DMS 273 (cell line): ENCODE results near the gene PPID.
"Not testable (repeated sequence)": the region's sequence is repeated elsewhere in the genome, so short reads cannot be mapped to it uniquely, and the experiment has no call there.

Experiments used
- DNase-seq: peaks from one replicate; lab custom pipeline; 2025; ENCODE audit not compliant: unreplicated experiment; lab: John Stamatoyannopoulos, UW

Gene PPID

DNA sequence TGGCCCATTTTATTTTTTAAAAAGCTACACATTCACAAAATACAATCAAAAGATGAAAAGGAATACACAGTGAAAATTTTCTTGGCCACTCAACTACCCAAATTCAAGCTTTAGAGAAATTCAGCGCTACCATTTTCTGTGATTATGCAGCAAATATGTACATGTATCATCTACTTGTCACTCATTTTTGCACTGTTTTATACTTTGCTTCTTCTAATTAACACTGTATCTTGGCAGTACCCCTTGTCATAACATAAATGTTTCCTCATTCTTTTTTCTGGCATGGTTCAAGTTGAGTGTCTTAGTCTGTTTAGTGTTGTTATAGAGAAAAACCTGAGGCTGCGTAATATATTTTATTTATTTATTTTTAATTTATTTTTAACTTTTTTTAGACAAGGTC is 15.7 kb upstream of the PPID start:
- DNase-seq, result no peak

- DNase-seq, result peak; percentile 67
Observed at GRCh38 chr4:158729716-158730559, 6.7 kb upstream of the PPID start.

GRCh38 chr4:158728236-158728635 is 5.0 kb upstream of the PPID start:
- no peak for DNase-seq

GRCh38 chr4:158726633-158727032 is 3.4 kb upstream of the PPID start:
- no peak for DNase-seq

DNA sequence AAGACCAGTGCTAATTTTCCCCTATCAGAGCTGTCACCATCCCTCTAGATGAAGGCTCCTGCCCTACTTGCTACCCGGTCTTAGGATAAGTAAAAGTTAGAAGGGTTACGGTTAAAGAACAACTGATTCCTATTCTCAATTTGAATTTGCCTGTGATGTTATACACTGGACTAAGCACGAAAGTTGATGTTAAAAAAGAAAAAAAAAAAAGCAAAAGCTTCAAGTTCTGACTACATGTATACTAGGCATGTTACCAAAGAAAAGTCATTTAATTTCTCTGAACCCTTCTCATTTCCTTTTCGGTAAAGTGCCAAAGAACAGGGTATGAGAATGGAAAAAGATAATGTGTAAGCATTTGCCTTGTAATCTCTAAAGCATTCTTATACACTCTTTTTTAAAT is 1.4 kb upstream of the PPID start:
- DNase-seq, result no peak

DNA sequence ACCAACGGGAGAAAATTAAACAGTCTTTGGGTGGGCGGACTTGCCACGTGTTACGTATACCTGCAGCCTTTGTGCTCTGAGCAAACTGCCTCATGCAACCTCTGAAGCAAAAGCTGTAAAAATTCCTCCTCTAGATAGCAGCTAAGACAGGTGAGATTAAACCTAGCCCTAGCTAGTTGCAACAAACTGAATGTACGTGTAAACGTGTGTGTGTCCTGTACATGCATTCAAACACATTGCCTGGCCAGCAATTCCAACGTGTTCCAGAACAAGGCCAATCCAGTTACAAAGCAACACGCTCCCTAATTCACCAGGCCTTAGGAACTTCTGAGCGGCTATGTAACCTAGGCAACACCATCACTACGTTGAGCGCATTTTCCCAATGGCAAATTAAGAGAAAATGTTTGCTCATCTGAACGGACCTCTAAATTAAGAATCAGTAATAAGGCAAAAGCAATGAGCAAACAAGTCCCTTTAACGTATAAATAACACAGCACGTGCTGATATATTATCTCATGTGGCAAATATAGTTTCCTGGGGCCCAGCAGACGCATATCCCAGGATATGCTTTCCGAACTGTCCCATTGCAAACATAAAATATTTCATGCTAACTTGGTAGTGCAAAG is 792 bp downstream of the PPID start:
- DNase-seq, result peak; percentile 57

DNA sequence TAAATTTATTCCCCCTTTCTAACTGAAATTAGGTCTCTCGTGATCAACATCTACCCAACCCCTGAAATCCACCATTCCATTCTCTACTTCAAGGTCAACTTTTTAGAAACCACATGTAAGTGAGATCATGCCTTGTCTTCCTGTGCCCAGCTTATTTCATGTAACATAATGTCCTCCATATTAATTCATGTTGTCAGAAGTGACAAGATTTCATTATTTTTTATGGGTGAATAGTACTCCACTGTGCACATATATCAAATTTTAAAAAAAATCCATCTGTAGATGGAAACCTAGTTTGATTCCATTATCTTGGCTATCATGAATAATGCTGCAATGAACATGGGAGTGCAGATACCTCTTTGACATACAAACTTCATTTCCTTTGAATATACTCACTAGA is 1.5 kb downstream of the PPID start:
- no peak for DNase-seq

- DNase-seq, result no peak
Observed at GRCh38 chr4:158715802-158716201, 7.4 kb downstream of the PPID start.

DNA sequence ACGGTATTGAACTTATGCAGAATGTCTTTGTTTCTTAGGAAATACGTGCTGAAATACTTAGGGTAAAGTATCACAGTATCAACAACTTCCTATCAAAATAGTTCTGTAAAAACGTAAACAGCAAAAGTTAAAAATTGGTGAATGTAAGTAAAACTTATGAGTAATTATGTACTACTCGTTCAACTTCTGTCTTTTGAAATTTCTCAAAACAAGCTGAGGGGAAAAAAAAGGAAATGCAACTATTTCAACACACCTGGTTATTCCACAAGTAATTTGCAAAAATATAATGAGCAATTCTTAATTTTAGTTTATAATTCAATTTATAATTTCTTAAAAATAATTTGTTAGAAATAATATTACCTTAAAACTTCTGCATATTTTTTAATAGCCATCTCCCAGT is 8.3 kb downstream of the PPID start:
- no peak for DNase-seq

- not testable (repeated sequence) for DNase-seq
Observed at GRCh38 chr4:158712622-158713021, 10.6 kb downstream of the PPID start.

DNA sequence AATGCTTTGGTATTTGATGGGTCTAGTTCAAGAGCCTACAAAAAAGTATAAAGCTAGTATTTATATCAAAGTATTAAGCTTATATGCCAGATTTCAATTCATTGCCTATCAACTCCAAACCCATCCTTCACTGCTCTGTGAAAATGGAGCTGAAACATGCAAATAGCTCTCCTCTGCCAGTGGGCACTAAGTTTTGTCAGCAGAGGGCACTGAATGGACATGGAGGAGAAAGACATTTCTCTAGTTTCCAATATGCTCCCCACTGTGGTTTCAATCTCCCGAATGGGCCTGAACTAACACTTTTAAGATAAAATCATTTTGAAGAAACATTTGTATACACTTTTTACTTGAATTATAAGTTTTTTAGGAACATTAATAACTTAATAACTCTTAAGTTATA is 12.4 kb downstream of the PPID start:
- DNase-seq, result peak; percentile 25

DNA sequence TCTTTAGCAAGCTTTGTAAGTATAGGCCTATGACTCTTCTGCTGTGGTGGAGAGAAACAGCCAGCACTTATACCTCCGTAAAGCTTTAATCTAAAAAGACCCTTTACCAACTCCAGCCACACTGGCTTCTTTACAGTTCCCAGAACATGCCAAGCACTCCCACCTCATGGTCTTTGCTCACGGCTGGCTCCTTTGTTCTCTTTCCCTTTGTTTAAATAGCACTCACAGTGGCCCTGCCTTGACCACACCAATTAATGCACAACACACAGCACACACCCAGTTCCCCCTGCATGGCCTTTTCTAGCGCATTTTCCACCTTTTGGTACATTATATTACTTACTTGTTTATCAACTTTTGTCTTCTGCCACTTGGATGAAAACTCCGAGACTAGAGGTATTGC is 18.9 kb downstream of the PPID start:
- no peak for DNase-seq

DNA sequence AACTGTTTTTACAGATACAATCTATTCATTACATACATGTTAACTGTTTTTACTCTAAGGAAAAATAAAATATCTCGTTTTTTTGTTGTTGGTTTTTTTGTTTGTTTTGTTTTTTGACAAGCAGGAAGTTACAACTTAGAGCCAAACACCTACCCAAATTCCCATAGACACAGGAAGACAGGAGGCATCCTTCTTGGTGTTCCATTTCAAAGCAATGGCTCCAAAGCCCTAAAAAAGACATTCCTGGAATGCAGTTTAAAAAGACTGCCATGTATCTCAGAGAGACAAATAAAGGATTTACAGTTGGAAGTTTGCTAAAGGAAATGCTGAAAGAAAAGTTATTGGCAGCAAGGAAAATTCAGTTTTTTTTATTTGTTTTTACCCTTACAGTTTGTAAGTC is 34.4 kb downstream of the PPID start:
- DNase-seq, result no peak

DNA sequence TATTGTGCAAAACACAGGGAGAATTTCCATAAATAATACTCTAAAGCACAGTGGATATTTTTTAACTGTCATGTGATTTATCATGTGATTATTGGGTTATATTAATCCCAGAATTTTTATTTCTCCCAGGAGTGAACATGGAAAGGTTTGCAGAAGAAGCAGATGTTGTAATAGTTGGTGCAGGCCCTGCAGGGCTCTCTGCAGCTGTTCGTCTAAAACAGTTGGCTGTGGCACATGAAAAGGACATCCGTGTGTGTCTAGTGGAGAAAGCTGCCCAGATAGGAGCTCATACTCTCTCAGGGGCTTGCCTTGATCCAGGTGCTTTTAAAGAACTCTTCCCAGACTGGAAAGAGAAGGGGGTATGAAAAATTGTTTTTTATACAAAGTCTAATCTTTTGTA is 41.1 kb downstream of the PPID start:
- DNase-seq, result peak; percentile 26

GRCh38 chr4:158681629-158682028 is 41.6 kb downstream of the PPID start:
- no peak for DNase-seq

DNA sequence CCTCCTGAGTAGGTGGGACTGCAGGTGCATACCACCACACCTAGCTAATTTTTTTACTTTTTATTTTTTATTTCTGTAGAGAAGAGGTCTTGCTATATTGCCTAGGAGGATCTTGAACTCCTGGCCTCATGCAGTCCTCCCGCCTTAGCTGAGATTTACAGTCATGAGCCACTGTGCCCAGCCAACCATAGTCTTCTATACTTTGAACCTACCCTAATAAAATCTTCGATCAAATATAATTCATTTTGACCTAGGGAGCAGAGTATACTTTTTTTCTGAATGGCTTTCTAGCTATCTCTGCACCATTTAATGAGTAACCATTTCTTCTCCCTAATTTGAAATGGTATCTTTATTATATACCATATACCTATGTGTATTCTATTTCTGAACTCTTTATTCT is 44.4 kb downstream of the PPID start:
- no peak for DNase-seq

DNA sequence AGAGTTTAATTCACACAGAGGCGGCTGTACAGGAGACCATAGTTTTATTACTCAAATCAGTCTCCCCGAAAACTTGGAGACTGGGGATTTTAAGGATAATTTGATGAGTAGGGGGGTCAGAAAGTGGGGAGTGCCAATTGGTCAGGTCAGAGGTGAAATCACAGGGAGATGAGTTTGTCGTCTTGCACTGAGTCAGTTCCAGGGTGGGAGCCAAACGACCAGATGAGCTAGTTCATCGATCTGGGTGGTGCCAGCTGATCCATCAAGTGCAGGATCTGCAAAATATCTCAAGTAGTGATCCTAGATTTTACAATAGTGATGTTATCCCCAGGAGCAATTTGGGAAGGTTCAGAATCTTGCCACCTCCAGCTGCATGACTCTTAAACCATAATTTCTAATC is 47.1 kb downstream of the PPID start:
- no peak for DNase-seq

DNA sequence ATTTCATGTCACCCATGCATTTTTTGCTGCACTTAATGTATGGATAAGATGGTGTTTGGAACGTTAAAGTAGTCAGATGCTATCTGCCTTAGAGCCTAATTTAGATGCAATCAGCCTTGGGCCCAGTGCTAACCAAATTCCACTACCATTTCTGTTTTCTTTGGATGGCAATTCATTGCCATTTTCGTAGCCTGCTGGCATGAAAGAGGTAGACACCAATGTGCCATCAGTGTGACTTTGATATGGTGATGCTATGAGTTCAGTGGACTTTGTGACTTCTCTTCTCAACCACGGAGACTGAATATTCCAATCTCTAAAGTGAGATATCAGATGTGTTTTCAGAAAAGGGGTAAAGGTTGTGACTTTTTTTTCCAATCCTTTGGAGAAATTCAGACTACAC is 49.6 kb downstream of the PPID start:
- DNase-seq, result no peak

DNA sequence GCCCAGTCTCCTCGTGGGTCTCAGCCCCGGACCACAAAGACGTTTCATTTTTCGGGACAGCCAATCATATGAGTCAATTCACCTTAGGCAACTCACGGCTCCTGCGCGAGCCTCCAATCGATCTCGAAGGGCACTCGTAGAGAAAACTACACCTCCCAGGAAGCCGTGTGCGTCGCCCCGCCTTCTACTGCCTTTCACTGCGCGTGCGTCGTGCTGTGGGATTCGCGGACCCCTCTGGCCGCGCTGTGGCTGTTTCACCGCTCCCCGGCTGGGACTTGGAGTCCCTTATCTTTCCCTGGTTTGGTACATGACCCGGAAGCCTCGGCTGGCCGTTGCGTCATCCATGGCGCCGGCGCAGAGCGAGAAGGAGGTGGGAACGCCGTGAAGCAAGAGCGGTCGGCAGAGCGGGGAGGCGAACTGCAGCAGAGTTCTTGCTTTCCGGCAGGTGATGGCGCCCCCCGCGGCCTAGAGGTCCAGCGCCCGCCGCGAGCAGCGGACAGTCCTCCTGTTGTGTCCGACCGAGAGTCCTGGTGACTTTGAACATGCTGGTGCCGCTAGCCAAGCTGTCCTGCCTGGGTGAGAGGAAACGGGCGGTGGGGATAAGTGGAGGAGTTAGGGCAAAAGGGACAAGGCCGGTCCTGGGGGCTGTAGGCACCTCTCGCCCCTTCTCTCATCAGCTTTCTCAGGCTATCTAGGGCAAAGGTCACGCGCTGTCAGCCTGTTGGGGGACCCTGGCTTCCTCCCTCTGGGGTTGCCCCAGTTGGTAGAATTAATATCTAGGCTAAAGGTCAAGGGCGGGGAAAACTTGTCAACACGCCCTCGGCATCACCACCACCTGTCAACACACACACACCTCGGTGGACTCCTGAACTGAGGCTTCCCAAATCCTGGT is 51.0 kb downstream of the PPID start, which contains the start of gene ETFDH:
TSS of gene ETFDH (plus strand) at position 382 of the 892 bp plus-strand sequence. CDS start at position 543, 161 bp downstream.
- peak; percentile 98 for DNase-seq

GRCh38 chr4:158671665-158671914 is 51.6 kb downstream of the PPID start, which contains the start of gene C4orf46:
Gene C4orf46, minus strand, starts transcription at chr4:158671887. Its CDS starts 86 bp downstream, at chr4:158671801.
- DNase-seq, result no peak

DNA sequence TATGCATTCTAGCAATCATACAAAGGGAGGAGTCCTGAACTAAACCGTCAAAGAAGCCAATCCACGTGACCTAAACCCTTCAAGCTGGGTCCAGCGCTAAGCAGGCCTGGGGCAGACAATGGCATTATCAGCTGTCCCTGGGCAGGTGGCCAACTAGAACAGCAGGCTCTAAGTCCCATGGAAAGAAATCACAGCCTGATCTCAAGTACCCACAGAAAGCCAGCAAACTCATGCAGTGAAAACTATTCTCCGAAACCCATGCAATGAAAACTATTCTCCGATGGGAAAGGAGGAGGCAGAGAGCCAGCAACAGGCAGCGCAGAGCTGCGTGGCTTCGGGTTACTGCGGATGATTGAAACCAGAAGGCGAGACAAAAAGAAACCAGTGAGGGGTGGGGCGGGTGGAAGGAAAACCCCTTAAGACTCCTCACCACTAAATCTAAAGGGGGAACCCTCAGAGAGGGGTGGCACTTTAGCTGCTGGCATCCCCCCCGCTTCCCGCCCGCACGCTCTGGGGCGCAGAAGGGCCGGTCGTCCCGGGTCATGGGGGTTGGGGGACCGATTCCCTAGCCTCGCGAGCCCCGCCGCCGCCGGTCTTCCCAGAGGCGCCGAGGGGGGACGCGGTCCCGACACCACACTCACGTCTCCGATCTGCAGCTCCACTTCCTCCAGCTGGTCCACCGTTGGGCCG is 52.1 kb downstream of the PPID start:
- peak; percentile 82 for DNase-seq
